MCF 10A (cell line): Measurements from ENCODE around the gene NPHS1. TPM values are rescaled to one million over a fixed set of nuclear protein-coding genes. Genes with fewer than 3 reads are reported as not detected.

Experiments
- BruUV-seq: library from RNA; stranded (reverse); fragments of 400-500 nt; replicated peaks from 2 replicates; lab custom pipeline; 2021; lab: Mats Ljungman, UMichigan
- CTCF ChIA-PET: fragments of 300-600 bp; sonication (Branson Sonifier 250); formaldehyde crosslinking; extraction: SDS; loops from one replicate; lab custom pipeline; 2021; ENCODE audit warnings: antibody characterized with exemption, inconsistent platforms; lab: Yijun Ruan, JAX
- POLR2A ChIA-PET: fragments of 300-600, 350-650 bp; sonication (Branson Sonifier 250); formaldehyde crosslinking; extraction: SDS; loops from one replicate; lab custom pipeline; 2020; ENCODE audit warnings: antibody characterized with exemption, inconsistent platforms; lab: Yijun Ruan, JAX
- DNase-seq: peaks from one replicate; pipeline ENCODE4 v3.0.0-alpha.2; 2018; ENCODE audit not compliant: unreplicated experiment
- H3K27ac Mint-ChIP-seq: one replicate; pipeline ENCODE4 v1.8.0; 2022; ENCODE audit warnings: mild to moderate bottlenecking, low read depth, mixed read lengths; ENCODE audit not compliant: unreplicated experiment
- H3K27me3 Mint-ChIP-seq: one replicate; pipeline ENCODE4 v1.8.0; 2022; ENCODE audit warnings: mixed read lengths; ENCODE audit not compliant: insufficient read depth, unreplicated experiment
- H3K36me3 Mint-ChIP-seq: one replicate; pipeline ENCODE4 v1.8.0; 2022; ENCODE audit warnings: mild to moderate bottlenecking, moderate library complexity, mixed read lengths; ENCODE audit not compliant: insufficient read depth, unreplicated experiment
- H3K4me1 Mint-ChIP-seq: one replicate; pipeline ENCODE4 v1.8.0; 2022; ENCODE audit warnings: mixed read lengths; ENCODE audit not compliant: insufficient read depth, unreplicated experiment
- H3K4me3 Mint-ChIP-seq: one replicate; pipeline ENCODE4 v1.8.0; 2022; ENCODE audit warnings: mild to moderate bottlenecking, moderate library complexity, mixed read lengths; ENCODE audit not compliant: unreplicated experiment
- H3K9me3 Mint-ChIP-seq: one replicate; pipeline ENCODE4 v1.8.0; 2022; ENCODE audit warnings: mixed read lengths; ENCODE audit not compliant: unreplicated experiment
- CTCF ChIP-seq: fragments of 200-600 bp; IDR thresholded peaks from one replicate; pipeline ENCODE4 v1.8.0; 2022; ENCODE audit warnings: antibody characterized with exemption, mild to moderate bottlenecking; ENCODE audit not compliant: unreplicated experiment
- intact Hi-C: fragments of 100-400 bp; cut with micrococcal nuclease; formaldehyde crosslinking; loops from 2 replicates; pipeline ENCODE4 v1.14.1; 2022
- total RNA-seq: library from RNA; stranded (reverse); gene quantifications from 2 replicates; pipeline ENCODE4 v1.2.3, GENCODE V29; 2022

The NPHS1 gene
- total RNA-seq, 1 experiment from 2014 or later = not detected

- DNase-seq = no peak
- POLR2A ChIA-PET = no interaction called here
- H3K36me3 Mint-ChIP-seq = no peaks in the 10 kb centered on the region
- no peak overlapping the region for H3K27ac Mint-ChIP-seq
- BruUV-seq = no TSS peak
- no peaks in the 10 kb centered on the region for H3K4me1 Mint-ChIP-seq
- H3K27me3 Mint-ChIP-seq = peaks cover 16% of the 10 kb centered on the region
- no peak for TF ChIP-seq CTCF
- intact Hi-C loops = no loop called here
- H3K4me3 Mint-ChIP-seq = no peak overlapping the region
- CTCF ChIA-PET = no interaction called here
- no peaks in the 10 kb centered on the region for H3K9me3 Mint-ChIP-seq
These were observed 59.4 kb downstream of the NPHS1 start for GRCh38 chr19:35792888-35793287.

GRCh38 chr19:35792312-35792711 is 60.0 kb downstream of the NPHS1 start:
- H3K36me3 Mint-ChIP-seq = no peaks in the 10 kb centered on the region
- TF ChIP-seq CTCF = no peak
- H3K9me3 Mint-ChIP-seq = no peaks in the 10 kb centered on the region
- no peak overlapping the region for H3K27ac Mint-ChIP-seq
- no peak overlapping the region for H3K4me3 Mint-ChIP-seq
- ChIA-PET CTCF (no interaction called here), POLR2A (no interaction called here)
- DNase-seq = no peak
- BruUV-seq = no TSS peak
- H3K27me3 Mint-ChIP-seq = peaks cover 16% of the 10 kb centered on the region
- intact Hi-C loops = no loop called here
- no peaks in the 10 kb centered on the region for H3K4me1 Mint-ChIP-seq

- intact Hi-C loops = no loop called here
- Mint-ChIP-seq H3K4me3 (no peak overlapping the region), H3K4me1 (no peaks in the 10 kb centered on the region), H3K9me3 (no peaks in the 10 kb centered on the region), H3K27ac (no peak overlapping the region), H3K27me3 (peaks cover 11% of the 10 kb centered on the region), H3K36me3 (no peaks in the 10 kb centered on the region)
- DNase-seq = no peak
- ChIA-PET CTCF (no interaction called here), POLR2A (no interaction called here)
- no TSS peak for BruUV-seq
- no peak for TF ChIP-seq CTCF
These were observed 60.5 kb downstream of the NPHS1 start for GRCh38 chr19:35791814-35792279.

GRCh38 chr19:35790981-35791813 is 61.1 kb downstream of the NPHS1 start:
- H3K4me3 Mint-ChIP-seq = no peak overlapping the region
- DNase-seq = no peak
- CTCF ChIA-PET = no interaction called here
- H3K36me3 Mint-ChIP-seq = no peaks in the 10 kb centered on the region
- H3K27me3 Mint-ChIP-seq = peaks cover 4% of the 10 kb centered on the region
- H3K4me1 Mint-ChIP-seq = no peaks in the 10 kb centered on the region
- intact Hi-C loops = no loop called here
- H3K27ac Mint-ChIP-seq = no peak overlapping the region
- no peak for TF ChIP-seq CTCF
- no TSS peak for BruUV-seq
- POLR2A ChIA-PET = no interaction called here
- H3K9me3 Mint-ChIP-seq = no peaks in the 10 kb centered on the region
